ACHN (cell line): Measurements from ENCODE around the gene PNMA8C.
"Not testable (repeated sequence)": the region's sequence is repeated elsewhere in the genome, so short reads cannot be mapped to it uniquely, and the experiment has no call there.

Experiments used
- DNase-seq: peaks from one replicate; pipeline ENCODE4 v3.0.0-alpha.2; 2015
- in situ Hi-C: cut with HindIII; loops from 2 replicates; pipeline ENCODE4 v1.10.0; 2017; ENCODE audit warnings: low sequenced_read_pairs, low pct_ligation_motif_present, low pct_unique_long_range_greater_than_20kb

The PNMA8C gene

DNA sequence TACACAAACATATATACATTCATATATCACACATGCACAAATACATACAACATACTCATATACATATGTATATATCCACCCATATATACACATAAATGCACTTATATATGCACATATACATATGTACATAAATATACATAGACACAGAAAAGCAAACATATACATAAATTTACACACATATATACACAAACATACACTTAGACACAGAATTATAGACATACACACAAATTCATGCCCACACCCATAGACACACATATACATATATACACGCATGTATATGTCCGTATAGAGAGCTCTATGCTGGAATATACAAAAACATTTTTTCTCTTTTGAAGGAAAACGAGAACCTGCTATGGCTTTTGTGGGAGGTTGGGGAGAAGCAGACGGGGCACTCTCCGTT is 22.0 kb upstream of the PNMA8C start:
- in situ Hi-C loops, result no loop called here
- no peak for DNase-seq

- in situ Hi-C loops, result no loop called here
- no peak for DNase-seq
Measured at GRCh38 chr19:46449228-46449627, 20.5 kb upstream of the PNMA8C start.

GRCh38 chr19:46448601-46449000 is 19.9 kb upstream of the PNMA8C start:
- in situ Hi-C loops, result no loop called here
- no peak for DNase-seq

DNA sequence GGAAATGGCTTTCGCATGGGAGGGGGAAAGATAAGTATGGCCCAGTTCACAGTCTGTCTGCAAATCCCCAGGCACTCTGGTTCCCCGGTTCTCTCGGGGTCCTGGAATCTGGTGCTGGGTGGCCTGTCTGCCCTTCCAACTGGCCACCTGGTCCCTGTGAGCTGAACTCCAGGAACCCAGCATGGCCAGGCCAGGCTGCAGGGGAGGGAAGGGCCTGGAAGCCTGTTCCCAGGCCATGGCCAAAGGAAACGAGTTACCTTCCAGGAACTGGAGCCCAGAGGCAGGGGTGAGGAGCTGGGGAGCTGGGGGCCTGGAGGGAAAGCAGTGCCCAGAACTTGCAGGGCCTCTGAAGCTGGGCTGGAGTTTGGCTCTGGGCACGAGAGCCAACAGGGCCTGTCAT is 19.1 kb upstream of the PNMA8C start:
- in situ Hi-C loops, result no loop called here
- no peak for DNase-seq

DNA sequence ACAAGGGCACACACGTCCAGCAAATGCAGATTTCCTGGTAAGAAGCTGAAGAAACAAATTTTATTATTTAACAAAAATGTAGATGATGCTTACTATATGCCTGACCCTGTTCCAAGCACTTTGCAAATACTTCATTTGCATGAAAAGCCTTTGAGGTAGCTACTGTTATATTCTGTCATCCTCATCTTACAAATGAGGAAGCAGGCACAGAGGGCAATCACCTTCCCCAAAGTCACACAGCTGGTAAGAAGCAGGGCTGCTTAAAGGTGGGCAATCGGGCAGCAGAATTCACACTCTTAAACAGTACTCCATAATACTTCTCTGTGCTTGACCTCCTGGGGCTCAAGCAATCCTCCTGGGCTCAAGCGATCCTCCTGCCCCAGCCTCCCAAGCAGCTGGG is 18.3 kb upstream of the PNMA8C start:
- DNase-seq, result no peak
- in situ Hi-C loops, result no loop called here

GRCh38 chr19:46446021-46446420 is 17.3 kb upstream of the PNMA8C start:
- DNase-seq, result no peak
- in situ Hi-C loops, result no loop called here

GRCh38 chr19:46442808-46443450 is 14.2 kb upstream of the PNMA8C start:
- peak; percentile 71 for DNase-seq
- in situ Hi-C loops, result no loop called here

GRCh38 chr19:46441866-46442265 is 13.1 kb upstream of the PNMA8C start:
- in situ Hi-C loops, result no loop called here
- no peak for DNase-seq

DNA sequence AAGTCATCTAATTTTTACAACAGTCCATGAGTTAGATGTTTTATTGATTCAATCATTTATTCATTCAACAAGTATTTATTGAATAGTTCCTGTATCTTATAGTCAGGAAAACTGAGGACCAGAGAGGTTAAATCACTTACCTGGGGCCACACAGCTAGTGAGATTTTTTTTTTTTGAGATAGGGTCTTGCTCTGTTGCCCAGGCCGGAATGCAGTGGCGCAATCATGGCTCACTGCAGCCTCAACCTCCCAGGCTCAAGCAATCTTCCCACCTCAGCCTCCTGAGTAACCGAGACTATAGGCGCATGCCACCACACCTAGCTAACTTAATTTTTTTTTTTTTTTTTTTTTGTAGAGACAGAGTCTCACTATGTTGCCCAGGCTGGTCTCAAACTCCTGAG is 7.0 kb upstream of the PNMA8C start:
- in situ Hi-C loops, result not testable (repeated sequence)

DNA sequence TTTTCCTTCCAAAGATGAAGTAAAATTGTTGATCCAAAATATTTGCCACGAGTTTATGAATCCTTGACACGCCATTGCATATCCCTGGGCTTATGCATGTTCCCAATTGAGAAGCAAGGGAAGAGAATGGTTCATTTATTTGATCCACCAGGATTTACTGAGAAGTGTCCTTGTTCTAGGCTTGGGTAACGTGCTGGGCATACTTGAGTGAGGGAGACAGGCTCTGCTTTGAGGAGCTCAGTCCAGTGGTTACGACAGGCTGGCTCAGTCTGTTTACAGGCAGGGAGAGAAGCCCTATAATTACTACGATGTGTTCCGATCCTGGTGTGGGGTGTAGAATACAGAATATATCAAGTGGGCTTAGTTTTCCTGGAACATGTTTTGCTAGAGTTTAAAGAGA is 6.3 kb upstream of the PNMA8C start:
- in situ Hi-C loops, result no loop called here
- no peak for DNase-seq

More for the DNA sequence above, 7.0 kb upstream of the PNMA8C start:
- DNase-seq, result not testable (repeated sequence)

DNA sequence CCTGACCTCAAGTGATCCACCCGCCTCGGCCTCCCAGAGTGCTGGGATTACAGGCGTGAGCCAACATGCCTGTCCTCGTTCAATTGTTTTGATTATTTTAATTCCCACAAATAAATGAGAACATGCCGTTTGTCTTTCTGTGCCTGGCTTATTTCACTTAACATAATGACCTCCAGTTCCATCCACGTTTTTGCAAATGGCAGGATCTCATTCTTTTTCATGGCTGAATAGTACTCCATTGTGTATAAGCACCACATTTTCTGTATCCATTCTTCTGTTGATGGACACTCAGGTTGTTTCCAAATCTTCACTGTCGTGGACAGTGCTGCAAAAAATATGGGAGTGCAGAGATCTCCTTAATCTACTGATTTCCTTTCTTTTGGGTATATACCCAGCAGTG is 4.7 kb upstream of the PNMA8C start:
- in situ Hi-C loops, DNase-seq: not testable (repeated sequence)

DNA sequence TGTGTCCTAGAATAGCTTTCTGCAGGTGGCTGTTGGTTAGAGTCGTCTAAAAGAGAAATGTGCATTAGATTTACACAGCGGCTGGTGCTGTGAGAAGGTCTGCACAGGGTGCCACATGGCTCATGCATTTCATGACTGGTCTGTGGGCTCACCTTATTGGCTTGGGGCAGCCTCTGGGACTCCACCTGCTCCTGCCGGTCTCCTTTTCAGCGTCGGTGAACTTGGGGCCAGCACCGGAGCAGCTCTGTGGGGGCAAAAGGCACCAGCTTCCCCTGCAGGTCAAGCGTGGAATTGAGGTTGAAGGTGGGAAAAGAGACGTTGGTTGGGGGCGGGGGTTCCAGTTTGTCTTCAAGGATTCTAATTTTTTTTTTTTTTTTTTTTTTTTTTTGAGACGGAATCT is 3.1 kb upstream of the PNMA8C start:
- no peak for DNase-seq
- in situ Hi-C loops, result no loop called here

DNA sequence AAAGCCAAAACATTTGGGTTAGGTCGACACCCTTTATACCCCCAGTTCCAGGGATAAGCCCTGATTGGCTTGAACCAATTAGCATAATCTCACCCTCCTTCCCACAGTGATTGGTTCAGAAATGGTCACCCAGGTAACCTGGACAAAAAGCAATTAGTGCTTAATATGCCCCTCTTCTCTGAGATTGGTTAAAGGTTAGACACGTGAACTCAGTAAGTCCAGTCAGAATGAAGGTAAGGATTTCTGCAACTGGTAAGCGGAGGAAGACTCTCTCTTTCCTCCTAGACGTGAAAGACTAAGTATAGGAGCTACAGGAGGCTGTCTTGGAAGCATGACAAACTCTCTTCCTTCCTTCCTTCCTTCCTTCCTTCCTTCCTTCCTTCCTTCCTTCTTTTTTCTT is 1.3 kb upstream of the PNMA8C start:
- in situ Hi-C loops, result no loop called here
- DNase-seq, result no peak

DNA sequence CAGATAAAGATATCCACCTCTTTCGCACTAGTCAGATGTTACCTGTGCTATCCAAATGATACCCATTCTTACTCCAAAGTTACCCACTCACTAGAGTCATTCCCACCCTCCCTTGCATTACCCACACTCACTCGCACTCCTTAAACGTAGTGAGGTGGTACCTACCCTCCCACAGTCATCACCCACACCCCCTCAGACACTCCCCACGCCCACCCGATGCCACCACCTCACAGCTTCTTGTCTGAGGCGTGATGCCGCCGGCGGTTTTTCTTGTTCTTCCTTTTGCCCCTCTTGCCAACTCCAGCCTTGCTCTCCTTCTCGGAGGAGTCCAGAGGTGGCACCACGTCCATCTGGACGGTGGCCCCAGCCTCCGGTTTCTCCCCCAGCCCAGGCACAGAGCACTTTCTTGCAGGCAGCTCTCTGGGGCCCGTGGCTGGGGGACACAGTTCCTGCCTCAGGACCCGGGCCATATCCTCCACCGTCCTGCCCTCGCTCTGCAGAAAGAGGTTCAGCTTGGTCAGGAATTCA is 1.2 kb downstream of the PNMA8C start:
- in situ Hi-C loops, result no loop called here
- no peak for DNase-seq

DNA sequence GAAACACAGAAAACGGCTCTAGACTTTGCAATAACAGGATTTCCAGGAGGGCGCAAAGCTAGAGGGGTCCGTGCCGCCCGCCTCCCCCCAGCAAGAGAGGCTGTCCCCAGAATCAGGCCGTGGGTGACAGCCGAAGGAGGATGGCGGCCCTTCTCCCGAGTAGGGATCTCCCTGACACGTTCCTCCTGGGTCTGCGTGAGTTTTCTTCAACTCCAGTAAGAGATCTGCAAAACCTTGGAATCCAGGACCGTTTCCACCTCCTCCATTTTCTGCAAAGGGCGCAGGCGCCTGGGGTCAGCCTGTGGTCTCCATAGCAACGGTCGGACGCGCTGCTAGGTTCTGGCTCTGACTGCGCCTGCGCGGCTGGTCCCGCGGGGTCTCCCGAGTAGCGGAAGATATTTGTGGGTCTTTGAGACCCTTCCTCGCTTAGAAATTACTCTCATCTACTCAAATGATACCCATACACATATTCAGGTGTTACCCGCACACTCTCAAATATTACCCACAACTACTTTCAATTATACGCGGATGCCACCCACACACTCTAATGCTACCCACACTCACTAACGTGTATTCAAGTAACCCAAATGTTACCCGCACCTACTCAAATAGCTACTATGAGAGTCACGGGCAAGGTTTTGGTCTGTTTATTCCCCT is 2.1 kb downstream of the PNMA8C start:
- in situ Hi-C loops, result no loop called here
- peak; percentile 81 for DNase-seq

GRCh38 chr19:46426035-46426505 is 2.7 kb downstream of the PNMA8C start:
- in situ Hi-C loops, result no loop called here
- peak; percentile 85 for DNase-seq

DNA sequence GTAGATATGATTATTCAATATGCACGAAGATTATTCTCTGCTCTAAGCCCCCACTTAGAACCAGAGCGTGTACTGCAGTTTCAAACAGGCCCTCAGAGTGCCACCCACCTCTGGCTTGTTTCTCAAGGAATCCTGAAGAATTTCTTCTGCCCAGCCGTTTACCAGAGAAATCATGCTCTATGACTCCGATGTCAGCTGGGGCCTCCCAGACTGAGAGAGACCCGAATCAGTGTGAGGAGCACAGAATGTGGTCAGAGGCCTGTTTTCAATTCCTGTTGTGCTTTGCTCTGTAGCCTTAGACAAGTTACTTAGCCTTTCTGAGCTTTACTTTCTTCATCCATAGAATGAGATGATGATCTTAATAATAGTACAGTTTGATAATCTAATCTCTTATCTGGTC is 5.5 kb downstream of the PNMA8C start:
- DNase-seq, result no peak
- in situ Hi-C loops, result no loop called here

GRCh38 chr19:46422344-46422743 is 6.4 kb downstream of the PNMA8C start:
- in situ Hi-C loops, result no loop called here

GRCh38 chr19:46420056-46420455 is 8.7 kb downstream of the PNMA8C start:
- DNase-seq, result no peak
- in situ Hi-C loops, result no loop called here

More at GRCh38 chr19:46422344-46422743, 6.4 kb downstream of the PNMA8C start:
- DNase-seq, result no peak
